ENCODE data around the gene FAM200C.

DNA sequence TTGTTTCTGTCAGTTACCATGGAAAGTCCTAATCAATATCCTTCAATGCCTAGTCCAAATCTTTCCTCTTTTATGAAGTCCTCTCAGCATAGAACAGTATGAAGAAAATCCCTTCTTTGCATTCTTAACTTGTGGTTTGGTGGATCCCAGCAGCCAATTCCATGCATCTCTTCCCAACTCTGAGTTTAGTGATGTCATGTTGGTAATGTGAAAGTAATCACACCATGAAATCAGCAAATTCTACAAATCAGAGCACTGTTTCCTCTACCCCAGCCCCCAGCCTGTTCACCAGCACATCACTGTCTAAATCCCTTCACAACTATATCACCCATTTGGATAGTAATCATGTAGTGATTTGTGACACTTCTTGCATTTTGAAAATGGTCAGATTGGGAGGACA is 24.7 kb downstream of the FAM200C start:
- TF ChIP-seq, protein P1, sequence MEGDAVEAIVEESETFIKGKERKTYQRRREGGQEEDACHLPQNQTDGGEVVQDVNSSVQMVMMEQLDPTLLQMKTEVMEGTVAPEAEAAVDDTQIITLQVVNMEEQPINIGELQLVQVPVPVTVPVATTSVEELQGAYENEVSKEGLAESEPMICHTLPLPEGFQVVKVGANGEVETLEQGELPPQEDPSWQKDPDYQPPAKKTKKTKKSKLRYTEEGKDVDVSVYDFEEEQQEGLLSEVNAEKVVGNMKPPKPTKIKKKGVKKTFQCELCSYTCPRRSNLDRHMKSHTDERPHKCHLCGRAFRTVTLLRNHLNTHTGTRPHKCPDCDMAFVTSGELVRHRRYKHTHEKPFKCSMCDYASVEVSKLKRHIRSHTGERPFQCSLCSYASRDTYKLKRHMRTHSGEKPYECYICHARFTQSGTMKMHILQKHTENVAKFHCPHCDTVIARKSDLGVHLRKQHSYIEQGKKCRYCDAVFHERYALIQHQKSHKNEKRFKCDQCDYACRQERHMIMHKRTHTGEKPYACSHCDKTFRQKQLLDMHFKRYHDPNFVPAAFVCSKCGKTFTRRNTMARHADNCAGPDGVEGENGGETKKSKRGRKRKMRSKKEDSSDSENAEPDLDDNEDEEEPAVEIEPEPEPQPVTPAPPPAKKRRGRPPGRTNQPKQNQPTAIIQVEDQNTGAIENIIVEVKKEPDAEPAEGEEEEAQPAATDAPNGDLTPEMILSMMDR (conservative IDR thresholded peaks at IDR 0.05; ENCODE audit: low read depth, low read length): no peak
- no peak for TF ChIP-seq EZH2 (IDR thresholded peaks at IDR 0.05; ENCODE audit: low read length, unreplicated experiment)
- no peak for TF ChIP-seq EZH2phosphoT487 (IDR thresholded peaks at IDR 0.05; ENCODE audit: borderline replicate concordance, low read length)
